A549 (cell line): ENCODE results near the gene ZBTB8B. TPM values are rescaled to one million over a fixed set of nuclear protein-coding genes. Genes with fewer than 3 reads are reported as not detected.

Source experiments
- ATAC-seq, 2 experiments: fragments of 200-7000 bp in 1 of 2; fragments of >200 bp in 1 of 2; cut with Nextera tagmentation in 1 of 2; cut with Tn5 transposase in 1 of 2; 3 replicates each; pipeline versions ENCODE4 v1.8.0 to v1.9.1; 2018 to 2020; ENCODE audit warnings: mild to moderate bottlenecking in 1 of 2, moderate library complexity in 1 of 2
- CTCF ChIA-PET: fragments of 300-600 bp; sonication (Branson Sonifier 250); formaldehyde crosslinking; extraction: SDS; loops from one replicate; lab custom pipeline; 2021; ENCODE audit warnings: antibody characterized with exemption, inconsistent platforms; lab: Yijun Ruan, JAX
- POLR2A ChIA-PET: fragments of 350-600 bp; formaldehyde crosslinking; extraction: SDS; loops from one replicate; lab custom pipeline; 2021; ENCODE audit warnings: antibody characterized with exemption, inconsistent platforms; lab: Yijun Ruan, JAX
- DNase-seq, 2 experiments: peaks; one replicate each; pipeline versions ENCODE4 v3.0.0 to v3.0.0-alpha.2; 2011 to 2016; ENCODE audit warnings: low read depth in 1 of 2, low spot score in 1 of 2
- FAIRE-seq: peaks from 2 replicates; lab custom pipeline; 2011; peaks lifted over from hg19 to GRCh38; lab: Jason Lieb, UNC
- H3K27ac ChIP-seq, 2 experiments: fragments of >200 bp; sonication (Bioruptor Twin); formaldehyde crosslinking; 3 replicates each; pipeline ENCODE4 v1.5.1; 2016 to 2017
- H3K4me1 ChIP-seq: fragments of >200 bp; sonication (Bioruptor Twin); formaldehyde crosslinking; 3 replicates; pipeline ENCODE4 v1.6.1; 2016
- H3K4me2 ChIP-seq: fragments of >200 bp; sonication (Bioruptor Twin); formaldehyde crosslinking; 3 replicates; pipeline ENCODE4 v1.6.1; 2016
- H3K4me3 ChIP-seq: fragments of >200 bp; sonication (Bioruptor Twin); formaldehyde crosslinking; 3 replicates; pipeline ENCODE4 v1.5.1; 2016
- H3K9me3 ChIP-seq: fragments of >200 bp; sonication (Bioruptor Twin); formaldehyde crosslinking; 3 replicates; pipeline ENCODE4 v1.6.1; 2016
- BHLHE40 ChIP-seq: IDR thresholded peaks from 2 replicates; pipeline ENCODE4 v1.6.1; 2012; ENCODE audit warnings: low read depth, low read length, inconsistent platforms
- CBX2 ChIP-seq: fragments of 200-600 bp; sonication (generic); IDR thresholded peaks from 2 replicates; pipeline ENCODE4 v1.6.1; 2016; ENCODE audit warnings: low read depth, mild to moderate bottlenecking, borderline replicate concordance
- CHD4 ChIP-seq: fragments of 200-600 bp; sonication (generic); IDR thresholded peaks from 2 replicates; pipeline ENCODE4 v1.6.1; 2016; ENCODE audit warnings: antibody characterized with exemption, mild to moderate bottlenecking, borderline replicate concordance
- CTCF ChIP-seq: fragments of >200 bp; sonication (Bioruptor Twin); formaldehyde crosslinking; IDR thresholded peaks from 3 replicates; pipeline ENCODE4 v1.5.1; 2016
- EP300 ChIP-seq, 2 experiments: fragments of >200 bp; sonication (Bioruptor Twin); formaldehyde crosslinking; IDR thresholded peaks; 2 replicates in 1 of 2; 3 replicates in 1 of 2; pipeline ENCODE4 v1.6.1; 2016 to 2017
- FOSL2 ChIP-seq, 2 experiments: fragments of 450-650 bp in 1 of 2; fragments of >200 bp in 1 of 2; sonication (Bioruptor Twin) in 1 of 2; formaldehyde crosslinking; IDR thresholded peaks; 2 replicates each; pipeline versions ENCODE4 v1.5.0 to v1.6.1; 2016 to 2020; ENCODE audit warnings: mild to moderate bottlenecking in 1 of 2, moderate library complexity in 1 of 2
- FOXS1 ChIP-seq: fragments of 250-450 bp; sonication (Bioruptor Pico); IDR thresholded peaks from 2 replicates; pipeline ENCODE4 v1.5.0; 2020; ENCODE audit warnings: mild to moderate bottlenecking, moderate library complexity
- HEYL ChIP-seq: fragments of 250-450 bp; sonication (Bioruptor Pico); IDR thresholded peaks from 2 replicates; pipeline ENCODE4 v1.8.0; 2021; ENCODE audit warnings: mild to moderate bottlenecking, moderate library complexity
- KDM1A ChIP-seq: fragments of 200-600 bp; sonication (generic); IDR thresholded peaks from 2 replicates; pipeline ENCODE4 v1.6.1; 2016; ENCODE audit warnings: low read depth, mild to moderate bottlenecking
- MAX ChIP-seq: IDR thresholded peaks from 2 replicates; pipeline ENCODE4 v1.6.1; 2012
- MYC ChIP-seq: IDR thresholded peaks from 2 replicates; pipeline ENCODE4 v1.6.1; 2012; ENCODE audit warnings: mild to moderate bottlenecking, inconsistent platforms, low read length, improper control_type of control experiment, borderline replicate concordance
- NR3C1 ChIP-seq: fragments of >200 bp; sonication (Bioruptor Twin); formaldehyde crosslinking; IDR thresholded peaks from 3 replicates; pipeline ENCODE4 v1.6.1; 2017
- PHF8 ChIP-seq: fragments of 200-600 bp; sonication (generic); IDR thresholded peaks from 2 replicates; pipeline ENCODE4 v1.6.1; 2016; ENCODE audit warnings: low read depth, mild to moderate bottlenecking, antibody characterized with exemption, moderate library complexity, borderline replicate concordance
- POLR2A ChIP-seq: IDR thresholded peaks from 2 replicates; pipeline ENCODE4 v1.6.1; 2012; ENCODE audit warnings: mild to moderate bottlenecking, low read length
- POLR2AphosphoS2 ChIP-seq: conservative IDR thresholded peaks from 2 replicates; pipeline ENCODE4 v1.6.1; 2012; ENCODE audit warnings: low read length, improper control_type of control experiment, inconsistent platforms
- RARB ChIP-seq: fragments of 250-450 bp; sonication (Bioruptor Pico); IDR thresholded peaks from 2 replicates; pipeline ENCODE4 v1.8.0; 2021; ENCODE audit warnings: mild to moderate bottlenecking, moderate library complexity
- RCOR1 ChIP-seq: fragments of 150-350 bp; IDR thresholded peaks from 2 replicates; pipeline ENCODE4 v1.6.1; 2014; ENCODE audit warnings: antibody characterized with exemption, low read length, low read depth
- RFX5 ChIP-seq: fragments of 450-650 bp; IDR thresholded peaks from 2 replicates; pipeline ENCODE4 v1.7.1; 2014; ENCODE audit warnings: antibody characterized with exemption, mild to moderate bottlenecking, moderate library complexity
- SMC3 ChIP-seq: fragments of >200 bp; sonication (Bioruptor Twin); formaldehyde crosslinking; IDR thresholded peaks from 3 replicates; pipeline ENCODE4 v1.6.1; 2018; ENCODE audit warnings: inconsistent platforms
- ZSCAN20 ChIP-seq: fragments of 250-450 bp; sonication (Bioruptor Pico); IDR thresholded peaks from 2 replicates; pipeline ENCODE4 v1.8.0; 2022; ENCODE audit warnings: mild to moderate bottlenecking, moderate library complexity
- WGBS: methylation state at CpG from one replicate; pipeline ENCODE4 v1.1.6; 2017; ENCODE audit errors: missing lambda C conversion rate; 5-methylcytosine and 5-hydroxymethylcytosine counted together
- polyA plus RNA-seq, 4 experiments: library from polyadenylated mRNA; depleted of rRNA in 3 of 4; stranded (reverse); fragments of >200 nt; fragmentation: RNase III in 1 of 4; extraction: RNeasy Plus Mini Kit Qiagen cat#74134 plus additional on column Dnase treatment in 1 of 4; gene quantifications; 2 replicates in 3 of 4; 3 replicates in 1 of 4; pipeline ENCODE4 v1.2.3, GENCODE V29; 2011 to 2017
- TF ChIP-seq, protein P1 (sequence below): fragments of 250-450 bp; sonication (Bioruptor Pico); IDR thresholded peaks from 2 replicates; pipeline ENCODE4 v1.5.0; 2020; ENCODE audit warnings: low read depth, mild to moderate bottlenecking, moderate library complexity
- TF ChIP-seq, protein P2 (sequence below): IDR thresholded peaks from 2 replicates; pipeline ENCODE4 v1.6.1; 2012

The ZBTB8B gene
- polyA plus RNA-seq, 2 of the 4 experiments (the other 2 are of a cell fraction) = 0.01 to 0.03 TPM

DNA sequence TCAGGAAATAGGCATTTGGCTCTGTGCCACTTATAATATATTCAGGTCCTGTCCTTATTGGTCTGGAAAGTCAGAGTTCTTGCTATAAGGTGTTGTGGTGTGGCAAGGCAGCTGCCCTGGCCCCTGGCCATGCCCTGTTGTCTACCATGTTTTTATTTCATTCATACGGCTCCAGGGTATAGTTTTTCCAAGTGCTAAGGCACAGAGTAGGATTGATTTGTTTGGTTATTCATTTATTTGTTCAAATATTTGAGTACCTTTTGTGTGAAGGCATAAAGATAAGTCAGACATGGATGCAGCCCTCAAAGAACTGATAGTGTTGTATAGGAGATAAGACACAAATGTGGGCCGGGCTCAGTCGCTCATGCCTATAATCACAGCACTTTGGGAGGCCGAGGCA is 10.1 kb downstream of the ZBTB8B start:
- FAIRE-seq (no peak), ATAC-seq (no peak), DNase-seq (no peak)
- Histone ChIP-seq H3K4me2 (no peak overlapping the region), H3K4me1 (no peaks in the 10 kb centered on the region), H3K27ac (no peak overlapping the region), H3K9me3 (no peaks in the 10 kb centered on the region), H3K4me3 (no peak overlapping the region)
- TF ChIP-seq EP300 (IDR thresholded peaks at IDR 0.05) (no peak), SMC3 (no peak), RCOR1 (no peak), KDM1A (no peak), POLR2A (no peak), RARB (CRISPR knock-in tag) (no peak), RFX5 (no peak), FOXS1 (CRISPR knock-in tag) (no peak), PHF8 (no peak), MYC (no peak), NR3C1 (no peak), HEYL (no peak), CBX2 (no peak), CTCF (no peak), FOSL2 (IDR thresholded peaks at IDR 0.05) (no peak), FOSL2 (CRISPR knock-in tag; IDR thresholded peaks at IDR 0.05) (no peak), MAX (no peak), POLR2AphosphoS2 (no peak), CHD4 (no peak)
- TF ChIP-seq, protein P1, sequence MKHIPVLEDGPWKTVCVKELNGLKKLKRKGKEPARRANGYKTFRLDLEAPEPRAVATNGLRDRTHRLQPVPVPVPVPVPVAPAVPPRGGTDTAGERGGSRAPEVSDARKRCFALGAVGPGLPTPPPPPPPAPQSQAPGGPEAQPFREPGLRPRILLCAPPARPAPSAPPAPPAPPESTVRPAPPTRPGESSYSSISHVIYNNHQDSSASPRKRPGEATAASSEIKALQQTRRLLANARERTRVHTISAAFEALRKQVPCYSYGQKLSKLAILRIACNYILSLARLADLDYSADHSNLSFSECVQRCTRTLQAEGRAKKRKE (CRISPR knock-in tag) = no peak
- TF ChIP-seq, protein P2, sequence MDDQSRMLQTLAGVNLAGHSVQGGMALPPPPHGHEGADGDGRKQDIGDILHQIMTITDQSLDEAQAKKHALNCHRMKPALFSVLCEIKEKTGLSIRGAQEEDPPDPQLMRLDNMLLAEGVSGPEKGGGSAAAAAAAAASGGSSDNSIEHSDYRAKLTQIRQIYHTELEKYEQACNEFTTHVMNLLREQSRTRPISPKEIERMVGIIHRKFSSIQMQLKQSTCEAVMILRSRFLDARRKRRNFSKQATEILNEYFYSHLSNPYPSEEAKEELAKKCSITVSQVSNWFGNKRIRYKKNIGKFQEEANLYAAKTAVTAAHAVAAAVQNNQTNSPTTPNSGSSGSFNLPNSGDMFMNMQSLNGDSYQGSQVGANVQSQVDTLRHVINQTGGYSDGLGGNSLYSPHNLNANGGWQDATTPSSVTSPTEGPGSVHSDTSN = no peak
- 31% methylated on average over 4 of the region's 4 CpGs for WGBS
- CTCF ChIA-PET = no interaction called here
- POLR2A ChIA-PET = no interaction called here

DNA sequence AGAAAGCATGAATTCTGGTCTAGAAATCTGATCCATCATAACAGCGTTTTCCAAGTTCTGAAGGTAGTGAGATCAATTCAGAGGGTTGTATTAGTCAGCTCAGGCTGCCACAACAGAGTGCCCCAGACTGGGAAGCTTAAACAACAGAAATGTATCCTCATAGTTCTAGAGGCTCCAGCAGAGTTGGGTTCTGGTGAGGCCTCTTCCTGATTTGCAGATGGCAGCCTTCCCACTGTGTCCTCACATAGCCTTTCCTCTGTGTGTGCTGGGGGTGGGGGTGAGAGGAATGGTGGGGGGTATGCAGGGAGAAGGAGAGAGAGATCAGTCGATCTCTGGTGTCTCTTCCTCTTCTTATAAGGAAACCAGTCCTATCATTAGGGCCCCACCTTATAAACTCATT is 15.1 kb downstream of the ZBTB8B start:
- 40% methylated on average over 2 of the region's 2 CpGs for WGBS
- no peaks in the 10 kb centered on the region for H3K4me1 ChIP-seq
- ATAC-seq (no peak), DNase-seq (no peak), FAIRE-seq (no peak)
- no peaks in the 10 kb centered on the region for H3K9me3 ChIP-seq
- TF ChIP-seq BHLHE40 = no peak
- no peak for TF ChIP-seq MAX
- no peak for TF ChIP-seq ZSCAN20 (CRISPR knock-in tag)
- H3K27ac ChIP-seq = no peak overlapping the region
- no peak overlapping the region for H3K4me3 ChIP-seq
- CTCF ChIA-PET = interaction anchor here (1.3 kb wide), 1 partner anchor 30 kb away, joined by 3 read pairs; no protein-coding TSS in a partner anchor
- no peak overlapping the region for H3K4me2 ChIP-seq
- POLR2A ChIA-PET = no interaction called here
